ENCODE results near the gene ANO6.

The ANO6 gene

GRCh38 chr12:45343269-45344051 lies 127.6 kb downstream of the ANO6 start:
- Histone ChIP-seq H3K9me3 (ENCODE audit: control extremely low read depth in 1 of 5, control insufficient read depth in 4 of 5, insufficient read depth in 2 of 5, low read depth in 1 of 5, low read length in 4 of 5) (no peaks in the 10 kb centered on the region), H3K27me3 (replicated peaks in 2 of 5; ENCODE audit: control insufficient read depth in 4 of 5, insufficient read depth in 5 of 5, low read length in 4 of 5) (no peaks in the 10 kb centered on the region), H3K4me1 (ENCODE audit: control extremely low read depth in 1 of 4, control insufficient read depth in 4 of 4, insufficient read depth in 4 of 4, low read length in 3 of 4) (no peaks in the 10 kb centered on the region), H3K36me3 (ENCODE audit: control insufficient read depth in 4 of 4, insufficient read depth in 4 of 4, low read length in 3 of 4) (peaks cover 3 to 8% (median 6%) of the 10 kb centered on the region in 4 experiments), H3K4me3 (ENCODE audit: control insufficient read depth in 1 of 7, extremely low read depth in 1 of 7, insufficient read depth in 4 of 7, low read depth in 2 of 7, low read length in 6 of 7) (no peak overlapping the region), H3K27ac (ENCODE audit: insufficient read depth in 1 of 2, low read depth in 1 of 2, low read length in 2 of 2, poor library complexity in 1 of 2, severe bottlenecking in 2 of 2) (no peak overlapping the region)
- ChIA-PET POLR2A (no interaction called here), CTCF (interaction anchor here (1.2 kb wide), 1 partner anchor 45 kb away, joined by 3 read pairs; no protein-coding TSS in a partner anchor)
- WGBS (ENCODE audit: insufficient coverage), result 100% methylated on average over 5 of the region's 6 CpGs
- DNase-seq, result no peak

GRCh38 chr12:45348311-45348710 lies 132.4 kb downstream of the ANO6 start:
- Histone ChIP-seq H3K4me3 (ENCODE audit: control insufficient read depth in 1 of 7, extremely low read depth in 1 of 7, insufficient read depth in 4 of 7, low read depth in 2 of 7, low read length in 6 of 7) (no peak overlapping the region), H3K9me3 (ENCODE audit: control extremely low read depth in 1 of 5, control insufficient read depth in 4 of 5, insufficient read depth in 2 of 5, low read depth in 1 of 5, low read length in 4 of 5) (peaks cover 0 to 14% (median 4%) of the 10 kb centered on the region in 5 experiments), H3K36me3 (ENCODE audit: control insufficient read depth in 4 of 4, insufficient read depth in 4 of 4, low read length in 3 of 4) (peaks cover 22 to 39% (median 28%) of the 10 kb centered on the region in 4 experiments), H3K27me3 (replicated peaks in 2 of 5; ENCODE audit: control insufficient read depth in 4 of 5, insufficient read depth in 5 of 5, low read length in 4 of 5) (no peaks in the 10 kb centered on the region), H3K4me1 (ENCODE audit: control extremely low read depth in 1 of 4, control insufficient read depth in 4 of 4, insufficient read depth in 4 of 4, low read length in 3 of 4) (no peaks in the 10 kb centered on the region), H3K27ac (ENCODE audit: insufficient read depth in 1 of 2, low read depth in 1 of 2, low read length in 2 of 2, poor library complexity in 1 of 2, severe bottlenecking in 2 of 2) (no peak overlapping the region)
- 100% methylated on average over 1 of the region's 2 CpGs for WGBS (ENCODE audit: insufficient coverage)
- CTCF ChIA-PET, result interaction anchor here (0.9 kb wide), 1 partner anchor 182 kb away, joined by 4 read pairs; no protein-coding TSS in a partner anchor
- no peak for DNase-seq
- POLR2A ChIA-PET, result no interaction called here

GRCh38 chr12:45348986-45349385 lies 133.1 kb downstream of the ANO6 start:
- peaks cover 22 to 39% (median 31%) of the 10 kb centered on the region in 4 experiments for H3K36me3 ChIP-seq (ENCODE audit: control insufficient read depth in 4 of 4, insufficient read depth in 4 of 4, low read length in 3 of 4)
- no peaks in the 10 kb centered on the region for H3K27me3 ChIP-seq (replicated peaks in 2 of 5; ENCODE audit: control insufficient read depth in 4 of 5, insufficient read depth in 5 of 5, low read length in 4 of 5)
- H3K4me1 ChIP-seq (ENCODE audit: control extremely low read depth in 1 of 4, control insufficient read depth in 4 of 4, insufficient read depth in 4 of 4, low read length in 3 of 4), result no peaks in the 10 kb centered on the region
- WGBS (ENCODE audit: insufficient coverage), result no CpG with 5 or more reads among the region's 1 CpG
- DNase-seq, result no peak
- H3K9me3 ChIP-seq (ENCODE audit: control extremely low read depth in 1 of 5, control insufficient read depth in 4 of 5, insufficient read depth in 2 of 5, low read depth in 1 of 5, low read length in 4 of 5), result peaks cover 0 to 14% (median 4%) of the 10 kb centered on the region in 5 experiments
- no peak overlapping the region for H3K27ac ChIP-seq (ENCODE audit: insufficient read depth in 1 of 2, low read depth in 1 of 2, low read length in 2 of 2, poor library complexity in 1 of 2, severe bottlenecking in 2 of 2)
- ChIA-PET POLR2A (no interaction called here), CTCF (interaction anchor here (0.9 kb wide), 1 partner anchor 183 kb away, joined by 4 read pairs; no protein-coding TSS in a partner anchor)
- no peak overlapping the region for H3K4me3 ChIP-seq (ENCODE audit: control insufficient read depth in 1 of 7, extremely low read depth in 1 of 7, insufficient read depth in 4 of 7, low read depth in 2 of 7, low read length in 6 of 7)

- no peak for DNase-seq
- peaks cover 0 to 14% (median 4%) of the 10 kb centered on the region in 5 experiments for H3K9me3 ChIP-seq (ENCODE audit: control extremely low read depth in 1 of 5, control insufficient read depth in 4 of 5, insufficient read depth in 2 of 5, low read depth in 1 of 5, low read length in 4 of 5)
- peaks cover 22 to 43% (median 31%) of the 10 kb centered on the region in 4 experiments for H3K36me3 ChIP-seq (ENCODE audit: control insufficient read depth in 4 of 4, insufficient read depth in 4 of 4, low read length in 3 of 4)
- H3K27ac ChIP-seq (ENCODE audit: insufficient read depth in 1 of 2, low read depth in 1 of 2, low read length in 2 of 2, poor library complexity in 1 of 2, severe bottlenecking in 2 of 2), result no peak overlapping the region
- H3K4me1 ChIP-seq (ENCODE audit: control extremely low read depth in 1 of 4, control insufficient read depth in 4 of 4, insufficient read depth in 4 of 4, low read length in 3 of 4), result no peaks in the 10 kb centered on the region
- ChIA-PET POLR2A (no interaction called here), CTCF (no interaction called here)
- H3K4me3 ChIP-seq (ENCODE audit: control insufficient read depth in 1 of 7, extremely low read depth in 1 of 7, insufficient read depth in 4 of 7, low read depth in 2 of 7, low read length in 6 of 7), result no peak overlapping the region
- H3K27me3 ChIP-seq (replicated peaks in 2 of 5; ENCODE audit: control insufficient read depth in 4 of 5, insufficient read depth in 5 of 5, low read length in 4 of 5), result no peaks in the 10 kb centered on the region
- 100% methylated on average over 1 of the region's 1 CpG for WGBS (ENCODE audit: insufficient coverage)
These were observed 134.0 kb downstream of the ANO6 start for GRCh38 chr12:45349916-45350315.

GRCh38 chr12:45350861-45351260 lies 135.0 kb downstream of the ANO6 start:
- ChIA-PET POLR2A (no interaction called here), CTCF (no interaction called here)
- no peak for DNase-seq
- H3K4me3 ChIP-seq (ENCODE audit: control insufficient read depth in 1 of 7, extremely low read depth in 1 of 7, insufficient read depth in 4 of 7, low read depth in 2 of 7, low read length in 6 of 7), result no peak overlapping the region
- H3K27ac ChIP-seq (ENCODE audit: insufficient read depth in 1 of 2, low read depth in 1 of 2, low read length in 2 of 2, poor library complexity in 1 of 2, severe bottlenecking in 2 of 2), result no peak overlapping the region
- 100% methylated on average over 1 of the region's 3 CpGs for WGBS (ENCODE audit: insufficient coverage)
- peaks cover 0 to 14% (median 4%) of the 10 kb centered on the region in 5 experiments for H3K9me3 ChIP-seq (ENCODE audit: control extremely low read depth in 1 of 5, control insufficient read depth in 4 of 5, insufficient read depth in 2 of 5, low read depth in 1 of 5, low read length in 4 of 5)
- peaks cover 22 to 48% (median 34%) of the 10 kb centered on the region in 4 experiments for H3K36me3 ChIP-seq (ENCODE audit: control insufficient read depth in 4 of 4, insufficient read depth in 4 of 4, low read length in 3 of 4)
- no peaks in the 10 kb centered on the region for H3K4me1 ChIP-seq (ENCODE audit: control extremely low read depth in 1 of 4, control insufficient read depth in 4 of 4, insufficient read depth in 4 of 4, low read length in 3 of 4)
- no peaks in the 10 kb centered on the region for H3K27me3 ChIP-seq (replicated peaks in 2 of 5; ENCODE audit: control insufficient read depth in 4 of 5, insufficient read depth in 5 of 5, low read length in 4 of 5)

GRCh38 chr12:45351921-45352670 lies 136.2 kb downstream of the ANO6 start:
- Histone ChIP-seq H3K4me3 (ENCODE audit: control insufficient read depth in 1 of 7, extremely low read depth in 1 of 7, insufficient read depth in 4 of 7, low read depth in 2 of 7, low read length in 6 of 7) (no peak overlapping the region), H3K27ac (ENCODE audit: insufficient read depth in 1 of 2, low read depth in 1 of 2, low read length in 2 of 2, poor library complexity in 1 of 2, severe bottlenecking in 2 of 2) (no peak overlapping the region), H3K4me1 (ENCODE audit: control extremely low read depth in 1 of 4, control insufficient read depth in 4 of 4, insufficient read depth in 4 of 4, low read length in 3 of 4) (no peaks in the 10 kb centered on the region), H3K36me3 (ENCODE audit: control insufficient read depth in 4 of 4, insufficient read depth in 4 of 4, low read length in 3 of 4) (peaks cover 22 to 49% (median 32%) of the 10 kb centered on the region in 4 experiments), H3K27me3 (replicated peaks in 2 of 5; ENCODE audit: control insufficient read depth in 4 of 5, insufficient read depth in 5 of 5, low read length in 4 of 5) (no peaks in the 10 kb centered on the region), H3K9me3 (ENCODE audit: control extremely low read depth in 1 of 5, control insufficient read depth in 4 of 5, insufficient read depth in 2 of 5, low read depth in 1 of 5, low read length in 4 of 5) (peaks cover 0 to 14% (median 4%) of the 10 kb centered on the region in 5 experiments)
- ChIA-PET POLR2A (interaction anchor here (0.6 kb wide), 1 partner anchor 165 kb away, joined by 5 read pairs; no protein-coding TSS in a partner anchor), CTCF (interaction anchor here (0.9 kb wide), 1 partner anchor 10 kb away, joined by 3 read pairs; no protein-coding TSS in a partner anchor)
- DNase-seq, result no peak
- WGBS (ENCODE audit: insufficient coverage), result no CpG with 5 or more reads among the region's 10 CpGs

GRCh38 chr12:45353944-45354343 lies 138.0 kb downstream of the ANO6 start:
- Histone ChIP-seq H3K4me1 (ENCODE audit: control extremely low read depth in 1 of 4, control insufficient read depth in 4 of 4, insufficient read depth in 4 of 4, low read length in 3 of 4) (no peaks in the 10 kb centered on the region), H3K36me3 (ENCODE audit: control insufficient read depth in 4 of 4, insufficient read depth in 4 of 4, low read length in 3 of 4) (peaks cover 17 to 45% (median 34%) of the 10 kb centered on the region in 4 experiments), H3K27me3 (replicated peaks in 2 of 5; ENCODE audit: control insufficient read depth in 4 of 5, insufficient read depth in 5 of 5, low read length in 4 of 5) (no peaks in the 10 kb centered on the region), H3K4me3 (ENCODE audit: control insufficient read depth in 1 of 7, extremely low read depth in 1 of 7, insufficient read depth in 4 of 7, low read depth in 2 of 7, low read length in 6 of 7) (no peak overlapping the region), H3K27ac (ENCODE audit: insufficient read depth in 1 of 2, low read depth in 1 of 2, low read length in 2 of 2, poor library complexity in 1 of 2, severe bottlenecking in 2 of 2) (no peak overlapping the region), H3K9me3 (ENCODE audit: control extremely low read depth in 1 of 5, control insufficient read depth in 4 of 5, insufficient read depth in 2 of 5, low read depth in 1 of 5, low read length in 4 of 5) (peaks cover 0 to 14% (median 4%) of the 10 kb centered on the region in 5 experiments)
- ChIA-PET CTCF (no interaction called here), POLR2A (no interaction called here)
- 100% methylated on average over 2 of the region's 2 CpGs for WGBS (ENCODE audit: insufficient coverage)
- DNase-seq, result no peak

Measured in common myeloid progenitor, CD34-positive (primary cell).